Endothelial cell of umbilical vein (primary cell): ENCODE data around the gene GORASP1. TPM values are rescaled to one million over a fixed set of nuclear protein-coding genes. Genes with fewer than 3 reads are reported as not detected.

Experiments
- BruUV-seq: library from RNA; stranded (reverse); fragments of 400-500 nt; replicated peaks from 2 replicates; lab custom pipeline; 2021; lab: Mats Ljungman, UMichigan
- CTCF ChIA-PET: fragments of 300-600, 350-600 bp; sonication (Branson Sonifier 250); formaldehyde crosslinking; loops from one replicate; lab custom pipeline; 2021; ENCODE audit warnings: antibody characterized with exemption, inconsistent platforms; lab: Charles Lee
- POLR2A ChIA-PET: fragments of 300-600, 350-600 bp; sonication (Branson Sonifier 250); formaldehyde crosslinking; loops from one replicate; lab custom pipeline; 2021; ENCODE audit warnings: antibody characterized with exemption, inconsistent platforms; lab: Charles Lee
- DNase-seq: peaks from one replicate; pipeline ENCODE4 v3.0.0-alpha.2; 2011; ENCODE audit warnings: low read depth, low spot score
- FAIRE-seq: peaks from 2 replicates; lab custom pipeline; 2011; peaks lifted over from hg19 to GRCh38; lab: Jason Lieb, UNC
- H2AFZ ChIP-seq: 2 replicates; pipeline ENCODE4 v1.6.0; 2012; ENCODE audit warnings: low read depth, low read length, control low read depth, inconsistent platforms
- H3K27ac ChIP-seq: 2 replicates; pipeline ENCODE4 v1.5.1; 2011; ENCODE audit warnings: low read depth, mild to moderate bottlenecking, control low read depth, low read length, moderate library complexity; ENCODE audit not compliant: insufficient read depth
- H3K27me3 ChIP-seq, 2 experiments: 2 replicates each; pipeline versions ENCODE4 v1.6.0 to v1.6.1; 2011; ENCODE audit warnings: low read length in 2 of 2, mixed read lengths in 1 of 2; ENCODE audit not compliant: control insufficient read depth in 2 of 2, insufficient read depth in 2 of 2
- H3K36me3 ChIP-seq, 2 experiments: 2 replicates in 1 of 2; 3 replicates in 1 of 2; pipeline ENCODE4 v1.5.1; 2011; ENCODE audit warnings: low read length in 2 of 2, mild to moderate bottlenecking in 1 of 2, moderate library complexity in 1 of 2; ENCODE audit not compliant: control insufficient read depth in 2 of 2, insufficient read depth in 2 of 2; ENCODE audit errors: extremely low read depth in 1 of 2
- H3K4me1 ChIP-seq: 3 replicates; pipeline ENCODE4 v1.5.1; 2011; ENCODE audit warnings: mild to moderate bottlenecking, low read length; ENCODE audit not compliant: control insufficient read depth, insufficient read depth; ENCODE audit errors: extremely low read depth
- H3K4me2 ChIP-seq: 2 replicates; pipeline ENCODE4 v1.6.1; 2011; ENCODE audit warnings: low read length, control low read depth, mixed read lengths; ENCODE audit not compliant: insufficient read depth
- H3K4me3 ChIP-seq, 3 experiments: fragments of 200-600 bp in 1 of 3; sonication (generic), shearing (Covaris generic) in 1 of 3; replicated peaks in 1 of 3; 2 replicates each; pipeline ENCODE4 v1.5.1; 2011 to 2016; ENCODE audit warnings: control low read depth in 3 of 3, low read length in 3 of 3, mild to moderate bottlenecking in 2 of 3, inconsistent platforms in 1 of 3, low read depth in 1 of 3, moderate library complexity in 1 of 3; ENCODE audit not compliant: insufficient read depth in 1 of 3
- H3K79me2 ChIP-seq: 2 replicates; pipeline ENCODE4 v1.6.0; 2012; ENCODE audit warnings: low read length, inconsistent platforms; ENCODE audit not compliant: control insufficient read depth, insufficient read depth
- H3K9ac ChIP-seq: replicated peaks from 2 replicates; pipeline ENCODE3; 2011; ENCODE audit warnings: low read length, control low read depth; ENCODE audit not compliant: insufficient read depth; ENCODE audit errors: extremely low read depth
- H3K9me1 ChIP-seq: replicated peaks from 3 replicates; pipeline ENCODE4 v1.6.0; 2011; ENCODE audit warnings: mild to moderate bottlenecking, low read length; ENCODE audit not compliant: control insufficient read depth, insufficient read depth; ENCODE audit errors: extremely low read depth
- H3K9me3 ChIP-seq: replicated peaks from 2 replicates; pipeline ENCODE4 v1.5.1; 2012; ENCODE audit warnings: low read length, inconsistent platforms; ENCODE audit not compliant: control insufficient read depth, insufficient read depth
- H4K20me1 ChIP-seq: replicated peaks from 2 replicates; pipeline ENCODE3; 2011; ENCODE audit warnings: mild to moderate bottlenecking, low read length; ENCODE audit not compliant: control insufficient read depth, insufficient read depth; ENCODE audit errors: extremely low read depth
- EZH2 ChIP-seq: IDR thresholded peaks from 2 replicates; pipeline ENCODE4 v1.6.1; 2012; ENCODE audit warnings: borderline replicate concordance, low read depth, mild to moderate bottlenecking, moderate library complexity, low read length, inconsistent platforms; ENCODE audit not compliant: severe bottlenecking
- GATA2 ChIP-seq: IDR thresholded peaks from 2 replicates; pipeline ENCODE4 v1.7.0; 2011; ENCODE audit warnings: low read depth, mild to moderate bottlenecking, moderate library complexity, mixed read lengths, low read length; ENCODE audit not compliant: insufficient read length, insufficient read depth
- JUN ChIP-seq: IDR thresholded peaks from 2 replicates; pipeline ENCODE4 v1.6.1; 2011; ENCODE audit warnings: borderline replicate concordance, low read depth; ENCODE audit not compliant: insufficient read length, insufficient read depth
- MYC ChIP-seq: IDR thresholded peaks from one replicate; pipeline ENCODE4 v1.6.1; 2011; ENCODE audit warnings: mild to moderate bottlenecking, low read depth, low read length
- POLR2A ChIP-seq: IDR thresholded peaks from 2 replicates; pipeline ENCODE4 v1.6.1; 2012; ENCODE audit warnings: low read depth, mild to moderate bottlenecking, control low read depth, low read length
- POLR2AphosphoS5 ChIP-seq: IDR thresholded peaks from 2 replicates; pipeline ENCODE4 v1.6.1; 2012; ENCODE audit warnings: low read depth, mild to moderate bottlenecking, control low read depth, low read length, moderate library complexity; ENCODE audit not compliant: insufficient read depth
- dilution Hi-C: fragments of 300-500 bp; cut with MboI; formaldehyde crosslinking; loops from one replicate; pipeline ENCODE4 v1.15.0; 2019; ENCODE audit warnings: low sequenced_read_pairs; ENCODE audit not compliant: extremely low pct_ligation_motif_present
- intact Hi-C: fragments of 100-400 bp; cut with micrococcal nuclease; formaldehyde crosslinking; loops from one replicate; pipeline ENCODE4 v1.10.0; 2022
- polyA plus RNA-seq, 4 experiments: library from polyadenylated mRNA; depleted of rRNA in 3 of 4; stranded (reverse) in 3 of 4; unstranded in 1 of 4; fragments of >200 nt; gene quantifications; 2 replicates each; pipeline versions ENCODE4 v1.2.1 to v1.2.3, GENCODE V29; 2011 to 2012; ENCODE audit warnings: missing spikeins in 1 of 4
- total RNA-seq: library from RNA; stranded (reverse); gene quantifications from 2 replicates; pipeline ENCODE4 v1.2.3, GENCODE V29; 2021
- TF ChIP-seq, protein P1 (sequence below), 2 donors: IDR thresholded peaks; 1 replicate in 1 of 2; 2 replicates in 1 of 2; pipeline ENCODE4 v1.5.1; 2011; ENCODE audit warnings: low read length in 2 of 2, mild to moderate bottlenecking in 2 of 2, moderate library complexity in 2 of 2, control low read depth in 1 of 2, inconsistent platforms in 1 of 2, low read depth in 1 of 2; ENCODE audit not compliant: insufficient read depth in 1 of 2; ENCODE audit errors: extremely low read depth in 1 of 2

GORASP1 gene
- total and polyA plus RNA-seq, 2 donors (not counting 3 experiments of a cell fraction or from before 2014, with no cell fraction given), result 62.5 to 68.0 TPM

DNA sequence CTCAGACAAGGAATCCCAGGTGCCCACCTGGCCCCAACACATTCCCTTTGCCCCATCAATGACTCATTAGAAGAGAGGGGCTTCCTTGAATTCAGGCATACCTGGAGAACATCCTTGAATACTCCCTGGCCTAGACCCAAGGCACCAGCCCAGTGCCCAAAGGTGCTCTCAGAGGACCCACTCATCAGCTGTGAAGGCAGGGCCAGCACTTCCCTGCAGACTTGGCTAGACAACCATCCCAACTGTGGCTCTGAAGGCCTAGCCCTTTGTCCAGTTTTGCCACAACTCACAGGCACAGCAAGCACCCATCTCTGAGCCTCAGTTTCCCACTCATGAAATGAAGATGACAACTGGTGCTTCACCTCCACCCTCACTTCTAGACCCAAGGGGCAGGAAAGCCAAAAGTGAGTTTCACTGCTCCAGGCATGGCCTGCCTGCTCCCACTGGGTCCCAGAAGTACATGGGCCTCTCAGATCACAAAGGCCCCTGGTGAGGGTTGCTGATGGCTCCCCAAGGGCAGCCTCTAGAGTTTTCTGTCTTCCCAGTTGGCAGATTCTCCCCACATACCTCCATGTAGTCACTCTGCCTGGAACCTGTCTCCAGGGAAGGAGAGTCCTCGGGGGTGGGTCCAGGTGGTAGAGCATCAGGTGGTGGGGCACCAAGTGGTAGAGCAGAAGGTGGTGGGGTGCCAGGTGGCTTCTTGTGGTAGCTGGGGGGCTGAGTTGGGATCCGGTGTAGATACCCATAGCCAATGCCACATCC lies 7.5 kb downstream of the GORASP1 start:
- Histone ChIP-seq H3K9me3 (no peaks in the 10 kb centered on the region), H3K27me3 (no peaks in the 10 kb centered on the region), H3K27ac (no peak overlapping the region), H3K4me3 (no peak overlapping the region), H3K4me2 (no peak overlapping the region), H4K20me1 (no peaks in the 10 kb centered on the region), H3K79me2 (peaks cover 26% of the 10 kb centered on the region), H3K4me1 (no peaks in the 10 kb centered on the region), H3K9ac (no peak overlapping the region), H2AFZ (no peak overlapping the region), H3K9me1 (no peaks in the 10 kb centered on the region), H3K36me3 (peaks cover 22 to 35% of the 10 kb centered on the region in 2 experiments)
- TF ChIP-seq, protein P1, sequence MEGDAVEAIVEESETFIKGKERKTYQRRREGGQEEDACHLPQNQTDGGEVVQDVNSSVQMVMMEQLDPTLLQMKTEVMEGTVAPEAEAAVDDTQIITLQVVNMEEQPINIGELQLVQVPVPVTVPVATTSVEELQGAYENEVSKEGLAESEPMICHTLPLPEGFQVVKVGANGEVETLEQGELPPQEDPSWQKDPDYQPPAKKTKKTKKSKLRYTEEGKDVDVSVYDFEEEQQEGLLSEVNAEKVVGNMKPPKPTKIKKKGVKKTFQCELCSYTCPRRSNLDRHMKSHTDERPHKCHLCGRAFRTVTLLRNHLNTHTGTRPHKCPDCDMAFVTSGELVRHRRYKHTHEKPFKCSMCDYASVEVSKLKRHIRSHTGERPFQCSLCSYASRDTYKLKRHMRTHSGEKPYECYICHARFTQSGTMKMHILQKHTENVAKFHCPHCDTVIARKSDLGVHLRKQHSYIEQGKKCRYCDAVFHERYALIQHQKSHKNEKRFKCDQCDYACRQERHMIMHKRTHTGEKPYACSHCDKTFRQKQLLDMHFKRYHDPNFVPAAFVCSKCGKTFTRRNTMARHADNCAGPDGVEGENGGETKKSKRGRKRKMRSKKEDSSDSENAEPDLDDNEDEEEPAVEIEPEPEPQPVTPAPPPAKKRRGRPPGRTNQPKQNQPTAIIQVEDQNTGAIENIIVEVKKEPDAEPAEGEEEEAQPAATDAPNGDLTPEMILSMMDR (IDR thresholded peaks at IDR 0.05; ENCODE audit: extremely low read depth in 1 of 2, insufficient read depth in 1 of 2, low read depth in 1 of 2, low read length in 2 of 2), result no peak
- TF ChIP-seq JUN, result no peak
- no peak for TF ChIP-seq MYC
- no peak for TF ChIP-seq POLR2AphosphoS5
- dilution Hi-C loops (no loop called here), intact Hi-C loops (no loop called here)
- no peak for DNase-seq
- no peak for FAIRE-seq
- ChIA-PET POLR2A (no interaction called here), CTCF (interaction anchor here (3.7 kb wide), 1 partner anchor 192 kb away, joined by 21 read pairs; no protein-coding TSS in a partner anchor)
- BruUV-seq, result no TSS peak

DNA sequence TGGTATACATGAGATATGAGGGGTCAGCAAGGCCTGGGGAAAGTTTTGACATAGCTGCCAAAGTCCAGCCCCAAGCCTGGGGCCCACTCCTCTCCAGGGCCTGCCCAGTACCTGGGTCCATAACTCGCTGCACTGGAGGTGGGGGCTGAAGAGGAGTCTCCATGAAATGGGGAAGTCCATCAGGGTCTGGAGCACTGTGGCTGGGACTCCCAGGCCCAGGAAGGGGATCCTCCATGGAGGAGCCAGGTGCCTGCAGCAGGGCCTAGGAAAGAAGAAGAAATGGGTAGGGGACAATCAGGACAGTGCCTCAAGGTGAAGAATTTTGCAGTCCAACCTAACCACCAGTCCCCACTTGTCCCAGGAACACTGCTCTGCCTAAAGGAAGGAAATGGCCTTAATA lies 8.2 kb downstream of the GORASP1 start:
- intact Hi-C loops, result no loop called here
- TF ChIP-seq POLR2A, result no peak
- TF ChIP-seq JUN, result no peak
- TF ChIP-seq, protein P1 (IDR thresholded peaks at IDR 0.05; ENCODE audit: extremely low read depth in 1 of 2, insufficient read depth in 1 of 2, low read depth in 1 of 2, low read length in 2 of 2), result no peak
- TF ChIP-seq EZH2, result no peak
- TF ChIP-seq GATA2, result no peak
- Histone ChIP-seq H3K27ac (no peak overlapping the region), H3K9me3 (no peaks in the 10 kb centered on the region), H3K79me2 (peaks cover 20% of the 10 kb centered on the region), H2AFZ (no peak overlapping the region), H3K4me2 (no peak overlapping the region), H3K36me3 (peaks cover 22 to 39% of the 10 kb centered on the region in 2 experiments), H3K9ac (no peak overlapping the region), H4K20me1 (no peaks in the 10 kb centered on the region), H3K27me3 (no peaks in the 10 kb centered on the region), H3K9me1 (no peaks in the 10 kb centered on the region), H3K4me3 (no peak overlapping the region), H3K4me1 (no peaks in the 10 kb centered on the region)
- no TSS peak for BruUV-seq
- FAIRE-seq (no peak), DNase-seq (no peak)
- POLR2A ChIA-PET, result no interaction called here
- dilution Hi-C loops, result no loop called here
- CTCF ChIA-PET, result no interaction called here
